ENCODE results near the gene CALCR.
A peak's percentile ranks its signal among the peaks of the same experiment; 100 is the strongest.

The CALCR gene

GRCh38 chr7:93442478-93443224 is 131.9 kb downstream of the CALCR start:
- DNase-seq, result peak; percentile 26

- no peak for DNase-seq
These were observed 138.7 kb downstream of the CALCR start for GRCh38 chr7:93435791-93436190.

- no peak for DNase-seq
These were observed 142.4 kb downstream of the CALCR start for GRCh38 chr7:93432130-93432529.

GRCh38 chr7:93430917-93431588 is 143.5 kb downstream of the CALCR start:
- DNase-seq, result no peak

- no peak for DNase-seq
These were observed 145.0 kb downstream of the CALCR start for GRCh38 chr7:93429563-93429962.

GRCh38 chr7:93427107-93427506 is 147.4 kb downstream of the CALCR start:
- no peak for DNase-seq

- no peak for DNase-seq
These were observed 148.3 kb downstream of the CALCR start for GRCh38 chr7:93426155-93426696.

GRCh38 chr7:93414574-93414973 is 159.9 kb downstream of the CALCR start:
- DNase-seq, result no peak

GRCh38 chr7:93409324-93409723 is 165.2 kb downstream of the CALCR start:
- DNase-seq, result no peak

- DNase-seq, result no peak
These were observed 167.3 kb downstream of the CALCR start for GRCh38 chr7:93407239-93407638.

GRCh38 chr7:93402944-93403343 is 171.6 kb downstream of the CALCR start:
- DNase-seq, result no peak

- no peak for DNase-seq
These were observed 174.9 kb downstream of the CALCR start for GRCh38 chr7:93399642-93400041.

- no peak for DNase-seq
These were observed 181.5 kb downstream of the CALCR start for GRCh38 chr7:93392984-93393383.

- DNase-seq, result no peak
These were observed 183.9 kb downstream of the CALCR start for GRCh38 chr7:93390660-93391059.

- DNase-seq, result peak; percentile 29
These were observed 192.2 kb downstream of the CALCR start for GRCh38 chr7:93382362-93382761.

GRCh38 chr7:93378131-93378760 is 196.3 kb downstream of the CALCR start:
- no peak for DNase-seq

- DNase-seq, result no peak
These were observed 198.9 kb downstream of the CALCR start for GRCh38 chr7:93375603-93376002.
